Activated T-helper 1 cell treated with Interleukin-2 at 50 U/mL for 16 hours (primary cell): Measurements from ENCODE around the gene ACADVL.

Source experiments
- DNase-seq: peaks from one replicate; pipeline ENCODE4 v3.0.0-alpha.2; 2020; ENCODE audit warnings: low read depth

ACADVL gene

GRCh38 chr17:7217113-7217987 is 2.4 kb upstream of the ACADVL start:
- DNase-seq: no peak

GRCh38 chr17:7218166-7218565 is 1.6 kb upstream of the ACADVL start:
- no peak for DNase-seq

- no peak for DNase-seq
Measured at GRCh38 chr17:7218758-7219157, 980 bp upstream of the ACADVL start.

- no peak for DNase-seq
Measured at GRCh38 chr17:7219229-7219811, 418 bp upstream of the ACADVL start.

GRCh38 chr17:7220593-7221277 is 997 bp downstream of the ACADVL start:
- peak; percentile 37 for DNase-seq

GRCh38 chr17:7221278-7222092 is 1.7 kb downstream of the ACADVL start:
- DNase-seq: no peak

GRCh38 chr17:7222093-7222971 is 2.6 kb downstream of the ACADVL start:
- DNase-seq: no peak

- DNase-seq: no peak
Measured at GRCh38 chr17:7222972-7223292, 3.2 kb downstream of the ACADVL start.

- DNase-seq: no peak
Measured at GRCh38 chr17:7223375-7223774, 3.6 kb downstream of the ACADVL start.

GRCh38 chr17:7224110-7224509 is 4.4 kb downstream of the ACADVL start:
- no peak for DNase-seq

GRCh38 chr17:7224661-7225111 is 4.9 kb downstream of the ACADVL start:
- DNase-seq: no peak

- DNase-seq: no peak
Measured at GRCh38 chr17:7225711-7226331, 6.1 kb downstream of the ACADVL start.

- no peak for DNase-seq
Measured at GRCh38 chr17:7226721-7227710, 7.3 kb downstream of the ACADVL start.

GRCh38 chr17:7228920-7229319 is 9.2 kb downstream of the ACADVL start:
- no peak for DNase-seq

- no peak for DNase-seq
Measured at GRCh38 chr17:7229504-7229903, 9.8 kb downstream of the ACADVL start.

- no peak for DNase-seq
Measured at GRCh38 chr17:7232114-7232513, 12.4 kb downstream of the ACADVL start.

GRCh38 chr17:7233701-7234082 is 14.0 kb downstream of the ACADVL start:
- DNase-seq: no peak

GRCh38 chr17:7234083-7234951 is 14.6 kb downstream of the ACADVL start, which contains the start of gene DVL2:
DVL2 (minus strand) TSS chr17:7234517; CDS start chr17:7234262, 255 bp downstream.
- DNase-seq: peak; percentile 89
